Spleen (tissue), 11 donors: ENCODE results near the gene FKBP2. TPM values are rescaled to one million over a fixed set of nuclear protein-coding genes. Genes with fewer than 3 reads are reported as not detected.
A peak's percentile ranks its signal among the peaks of the same experiment; 100 is the strongest.

Source experiments
- DNase-seq: peaks from one replicate; pipeline ENCODE4 v3.0.0-alpha.2; 2020
- H3K27ac ChIP-seq, 8 donors: fragments of 200-600 bp; sonication (generic) in 7 of 8; 1 replicate in 4 of 8; 2 replicates in 4 of 8; pipeline versions ENCODE4 v1.5.0 to v1.8.0; 2016 to 2021; ENCODE audit warnings: inconsistent platforms in 4 of 8, mild to moderate bottlenecking in 4 of 8, moderate library complexity in 1 of 8
- H3K27me3 ChIP-seq, 7 donors: fragments of 200-600 bp; sonication (generic) in 6 of 7; replicated peaks in 1 of 7; 1 replicate in 4 of 7; 2 replicates in 3 of 7; pipeline versions ENCODE4 v1.5.0 to v1.8.0; 2016 to 2021; ENCODE audit warnings: inconsistent platforms in 3 of 7, mild to moderate bottlenecking in 1 of 7
- H3K36me3 ChIP-seq, 6 donors: fragments of 200-600 bp; sonication (generic) in 5 of 6; 1 replicate in 4 of 6; 2 replicates in 2 of 6; pipeline versions ENCODE4 v1.5.0 to v1.8.0; 2016 to 2021; ENCODE audit warnings: inconsistent platforms in 2 of 6
- H3K4me1 ChIP-seq, 6 donors: fragments of 200-600 bp; sonication (generic) in 5 of 6; 1 replicate in 3 of 6; 2 replicates in 3 of 6; pipeline versions ENCODE4 v1.5.0 to v1.8.0; 2016 to 2021; ENCODE audit warnings: inconsistent platforms in 3 of 6
- H3K4me3 ChIP-seq, 8 donors: fragments of 200-600 bp; sonication (generic) in 7 of 8; 1 replicate in 4 of 8; 2 replicates in 4 of 8; pipeline versions ENCODE4 v1.5.0 to v1.8.0; 2016 to 2021; ENCODE audit warnings: inconsistent platforms in 4 of 8, mild to moderate bottlenecking in 4 of 8, moderate library complexity in 2 of 8
- H3K9me3 ChIP-seq, 8 donors: fragments of 200-600 bp; sonication (generic) in 7 of 8; 1 replicate in 4 of 8; 2 replicates in 4 of 8; pipeline versions ENCODE4 v1.5.0 to v1.8.0; 2016 to 2021; ENCODE audit warnings: inconsistent platforms in 4 of 8
- POLR2A ChIP-seq, 3 donors: fragments of 450-650 bp; IDR thresholded peaks; one replicate each; pipeline ENCODE4 v1.5.1; 2017; ENCODE audit warnings: antibody characterized with exemption in 3 of 3, mild to moderate bottlenecking in 1 of 3
- POLR2AphosphoS5 ChIP-seq, 3 donors: sonication (generic); formaldehyde crosslinking; IDR thresholded peaks; one replicate each; pipeline ENCODE4 v1.5.1; 2017; ENCODE audit warnings: antibody characterized with exemption in 3 of 3
- WGBS, 5 donors: extraction: QIAGEN DNeasy Blood & Tissue Kit in 3 of 5; methylation state at CpG; one replicate each; pipeline versions ENCODE4 v1.1.5 to v1.1.7; 2013 to 2018; 5-methylcytosine and 5-hydroxymethylcytosine counted together
- intact Hi-C: fragments of 100-400 bp; cut with DNase I; formaldehyde crosslinking; loops from one replicate; pipeline ENCODE4 v1.15.0; 2023; ENCODE audit warnings: low total_unique reads
- polyA plus RNA-seq, 3 donors: library from polyadenylated mRNA; stranded (reverse); fragments of 200-250 nt; gene quantifications; one replicate each; pipeline ENCODE4 v1.2.1, GENCODE V29; 2013
- total RNA-seq, 7 donors: library from RNA; depleted of rRNA in 3 of 7; stranded (reverse); fragments of >200 nt in 3 of 7; fragmentation: NEBNext Ultra II Directional in 4 of 7; extraction: Animal tissue kit (Norgen Biotek cat#: 25700) in 4 of 7; gene quantifications; one replicate each; pipeline versions ENCODE4 v1.1.0 to v1.2.1, GENCODE V29; 2016 to 2021
- TF ChIP-seq, protein P1 (sequence below), 11 experiments: fragments of 200-600 bp in 7 of 11; fragments of 450-650 bp in 4 of 11; sonication (generic) in 4 of 11; IDR thresholded peaks in 8 of 11; conservative IDR thresholded peaks in 3 of 11; 1 replicate in 7 of 11; 2 replicates in 4 of 11; pipeline versions ENCODE4 v1.4.0 to v1.8.0; 2016 to 2021; ENCODE audit warnings: antibody characterized with exemption in 11 of 11, inconsistent platforms in 4 of 11, mild to moderate bottlenecking in 1 of 11
- donor health status: healthy with polysubstance abuse.
- donor health status: DM: no; HTN: no; CAD: no; lungs with moderate emphysema.
- donor health status: DM: no; HTN: no; CAD: no.
- donor health status: Bipolar disorder and iron deficiency.
- donor health status: healthy.
- donor health status: DM: no; HTN: no; CAD: no.
- donor health status: DM: yes; HTN: yes; CAD: no.

Gene FKBP2
- total and polyA plus RNA-seq, 10 donors, result 26.9 to 104 (median 44.7) TPM

DNA sequence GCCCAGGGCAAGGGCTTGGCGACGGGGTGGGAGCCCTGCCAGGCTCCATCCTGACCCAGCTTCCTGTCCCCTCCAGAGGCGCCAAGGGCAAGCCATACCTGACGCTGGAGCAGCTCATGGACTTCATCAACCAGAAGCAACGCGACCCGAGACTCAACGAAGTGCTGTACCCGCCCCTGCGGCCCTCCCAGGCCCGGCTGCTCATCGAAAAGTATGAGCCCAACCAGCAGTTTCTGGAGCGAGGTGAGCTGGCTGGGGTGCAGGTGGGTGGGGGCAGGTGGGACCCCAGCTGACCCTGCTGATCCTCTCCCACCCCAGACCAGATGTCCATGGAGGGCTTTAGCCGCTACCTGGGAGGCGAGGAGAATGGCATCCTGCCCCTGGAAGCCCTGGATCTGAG lies 15.4 kb downstream of the FKBP2 start:
- Histone ChIP-seq H3K9me3 (no peaks in the 10 kb centered on the region), H3K27me3 (no peaks in the 10 kb centered on the region), H3K27ac (no peak overlapping the region), H3K4me3 (no peak overlapping the region), H3K36me3 (peaks cover 0 to 72% (median 42%) of the 10 kb centered on the region in 6 donors), H3K4me1 (peaks cover 6 to 41% (median 28%) of the 10 kb centered on the region in 6 donors)
- TF ChIP-seq, protein P1, sequence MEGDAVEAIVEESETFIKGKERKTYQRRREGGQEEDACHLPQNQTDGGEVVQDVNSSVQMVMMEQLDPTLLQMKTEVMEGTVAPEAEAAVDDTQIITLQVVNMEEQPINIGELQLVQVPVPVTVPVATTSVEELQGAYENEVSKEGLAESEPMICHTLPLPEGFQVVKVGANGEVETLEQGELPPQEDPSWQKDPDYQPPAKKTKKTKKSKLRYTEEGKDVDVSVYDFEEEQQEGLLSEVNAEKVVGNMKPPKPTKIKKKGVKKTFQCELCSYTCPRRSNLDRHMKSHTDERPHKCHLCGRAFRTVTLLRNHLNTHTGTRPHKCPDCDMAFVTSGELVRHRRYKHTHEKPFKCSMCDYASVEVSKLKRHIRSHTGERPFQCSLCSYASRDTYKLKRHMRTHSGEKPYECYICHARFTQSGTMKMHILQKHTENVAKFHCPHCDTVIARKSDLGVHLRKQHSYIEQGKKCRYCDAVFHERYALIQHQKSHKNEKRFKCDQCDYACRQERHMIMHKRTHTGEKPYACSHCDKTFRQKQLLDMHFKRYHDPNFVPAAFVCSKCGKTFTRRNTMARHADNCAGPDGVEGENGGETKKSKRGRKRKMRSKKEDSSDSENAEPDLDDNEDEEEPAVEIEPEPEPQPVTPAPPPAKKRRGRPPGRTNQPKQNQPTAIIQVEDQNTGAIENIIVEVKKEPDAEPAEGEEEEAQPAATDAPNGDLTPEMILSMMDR (IDR thresholded peaks at IDR 0.05 in 8 of 11, conservative IDR thresholded peaks at IDR 0.05 in 3 of 11), result no peak
- no peak for TF ChIP-seq POLR2AphosphoS5 (IDR thresholded peaks at IDR 0.05)
- no peak for TF ChIP-seq POLR2A (IDR thresholded peaks at IDR 0.05)
- intact Hi-C loops, result no loop called here
- DNase-seq, result peak; percentile 72
- 82 to 93% (median 88%) methylated on average over 14 to 15 of the region's 15 CpGs for WGBS, 5 donors

DNA sequence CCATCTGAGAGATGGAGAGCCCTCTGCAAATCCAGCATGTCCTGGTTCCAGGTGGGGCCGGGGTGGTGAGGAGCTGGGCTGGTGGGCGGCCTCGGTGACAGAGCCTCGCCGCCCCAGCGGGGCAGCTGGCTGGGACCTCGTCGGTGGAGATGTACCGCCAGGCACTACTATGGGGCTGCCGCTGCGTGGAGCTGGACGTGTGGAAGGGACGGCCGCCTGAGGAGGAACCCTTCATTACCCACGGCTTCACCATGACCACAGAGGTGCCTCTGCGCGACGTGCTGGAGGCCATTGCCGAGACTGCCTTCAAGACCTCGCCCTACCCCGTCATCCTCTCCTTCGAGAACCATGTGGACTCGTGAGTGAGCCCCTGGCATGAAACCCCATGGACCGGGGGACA lies 17.5 kb downstream of the FKBP2 start:
- Histone ChIP-seq H3K9me3 (no peaks in the 10 kb centered on the region), H3K4me1 (peaks cover 0 to 23% (median 10%) of the 10 kb centered on the region in 6 donors), H3K36me3 (peaks cover 0 to 93% (median 58%) of the 10 kb centered on the region in 6 donors), H3K27me3 (no peaks in the 10 kb centered on the region), H3K4me3 (no peak overlapping the region), H3K27ac (no peak overlapping the region)
- no peak for DNase-seq
- WGBS, 5 donors, result 84 to 93% (median 90%) methylated on average over 9 to 24 of the region's 24 CpGs
- intact Hi-C loops, result no loop called here
- TF ChIP-seq POLR2A (IDR thresholded peaks at IDR 0.05) (no peak), POLR2AphosphoS5 (IDR thresholded peaks at IDR 0.05) (no peak)
- TF ChIP-seq, protein P1 (IDR thresholded peaks at IDR 0.05 in 8 of 11, conservative IDR thresholded peaks at IDR 0.05 in 3 of 11), result no peak

DNA sequence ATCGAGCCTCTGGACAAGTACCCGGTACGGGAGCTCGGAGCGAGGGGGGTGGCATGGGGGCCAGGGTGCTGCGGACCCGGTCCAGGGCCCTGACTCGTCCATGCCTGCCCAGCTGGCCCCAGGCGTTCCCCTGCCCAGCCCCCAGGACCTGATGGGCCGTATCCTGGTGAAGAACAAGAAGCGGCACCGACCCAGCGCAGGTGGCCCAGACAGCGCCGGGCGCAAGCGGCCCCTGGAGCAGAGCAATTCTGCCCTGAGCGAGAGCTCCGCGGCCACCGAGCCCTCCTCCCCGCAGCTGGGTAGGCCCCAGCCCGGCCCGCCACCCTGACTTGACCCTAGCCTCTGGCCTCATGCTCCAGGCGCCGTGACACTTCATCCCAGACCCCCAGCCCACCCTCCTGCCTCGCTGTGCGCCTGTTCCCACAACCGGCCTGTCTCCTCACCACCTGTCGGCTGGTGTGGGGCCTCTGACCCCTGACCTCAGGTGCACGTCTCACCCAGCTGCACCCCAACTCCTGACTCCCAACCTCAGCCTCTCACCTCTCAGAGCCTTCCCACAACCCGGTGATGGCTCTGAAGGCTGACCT lies 18.1 kb downstream of the FKBP2 start:
- peak; percentile 73 for DNase-seq
- intact Hi-C loops, result no loop called here
- no peak overlapping the region for H3K4me3 ChIP-seq
- WGBS, 5 donors, result 91 to 97% (median 94%) methylated on average over 18 to 32 of the region's 32 CpGs
- H3K27ac ChIP-seq, result no peak overlapping the region
- peaks cover 0 to 100% (median 65%) of the 10 kb centered on the region in 6 donors for H3K36me3 ChIP-seq
- H3K4me1 ChIP-seq, result peaks cover 0 to 16% (median 5%) of the 10 kb centered on the region in 6 donors
- no peaks in the 10 kb centered on the region for H3K9me3 ChIP-seq
- TF ChIP-seq POLR2AphosphoS5 (IDR thresholded peaks at IDR 0.05) (peak in 1 of 3 donors; percentile 7), POLR2A (IDR thresholded peaks at IDR 0.05) (no peak)
- TF ChIP-seq, protein P1 (IDR thresholded peaks at IDR 0.05 in 8 of 11, conservative IDR thresholded peaks at IDR 0.05 in 3 of 11), result no peak
- no peaks in the 10 kb centered on the region for H3K27me3 ChIP-seq

DNA sequence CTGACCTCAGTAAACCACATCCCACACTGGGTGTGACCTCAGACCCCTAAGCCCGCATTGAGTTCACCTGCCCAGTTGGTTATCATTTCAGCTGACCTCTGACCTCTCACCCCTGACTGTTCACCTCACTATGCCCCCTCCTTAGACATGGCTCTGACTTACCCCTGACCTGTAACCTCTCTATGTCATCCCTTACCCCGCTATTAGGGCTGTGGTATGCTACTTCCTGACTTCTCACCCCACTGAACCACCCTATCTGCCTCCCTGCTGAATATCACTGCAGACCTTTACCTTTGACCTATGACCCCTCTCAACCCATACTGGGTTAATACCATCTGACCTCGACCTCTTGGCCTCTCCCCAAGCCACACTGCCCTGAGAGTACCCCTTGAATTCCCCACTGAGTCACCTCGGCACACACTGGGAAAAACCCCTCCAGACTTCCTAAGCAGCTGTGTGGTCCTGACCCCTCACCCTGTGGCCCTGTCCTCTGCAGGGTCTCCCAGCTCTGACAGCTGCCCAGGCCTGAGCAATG lies 18.7 kb downstream of the FKBP2 start:
- H3K4me1 ChIP-seq, result peaks cover 0 to 10% (median 3%) of the 10 kb centered on the region in 6 donors
- no peaks in the 10 kb centered on the region for H3K27me3 ChIP-seq
- whole genome bisulfite sequencing, 5 donors, result 63 to 84% (median 77%) methylated on average over 4 of the region's 4 CpGs
- no peaks in the 10 kb centered on the region for H3K9me3 ChIP-seq
- H3K36me3 ChIP-seq, result peaks cover 0 to 100% (median 68%) of the 10 kb centered on the region in 6 donors
- DNase-seq, result no peak
- H3K4me3 ChIP-seq, result no peak overlapping the region
- no peak overlapping the region for H3K27ac ChIP-seq
- TF ChIP-seq POLR2A (IDR thresholded peaks at IDR 0.05) (no peak), POLR2AphosphoS5 (IDR thresholded peaks at IDR 0.05) (no peak)
- TF ChIP-seq, protein P1 (IDR thresholded peaks at IDR 0.05 in 8 of 11, conservative IDR thresholded peaks at IDR 0.05 in 3 of 11), result no peak
- intact Hi-C loops, result no loop called here
